Right renal cortex interstitium (tissue), 3 donors: ENCODE measurements around the gene CDH4. TPM values are rescaled to one million over a fixed set of nuclear protein-coding genes. Genes with fewer than 3 reads are reported as not detected.

ENCODE experiments used
- DNase-seq, 3 donors: peaks; one replicate each; pipeline ENCODE4 v3.0.0-alpha.2; 2013; ENCODE audit warnings: low read depth in 3 of 3, low spot score in 2 of 3
- polyA plus RNA-seq, 3 donors: library from polyadenylated mRNA; unstranded; fragments of 120-200 nt; gene quantifications; one replicate each; pipeline ENCODE4 v1.2.1, GENCODE V29; 2013; ENCODE audit not compliant: insufficient read length in 3 of 3

The CDH4 gene
- polyA plus RNA-seq, 3 donors = 5.8 to 6.8 (median 5.9) TPM

DNA sequence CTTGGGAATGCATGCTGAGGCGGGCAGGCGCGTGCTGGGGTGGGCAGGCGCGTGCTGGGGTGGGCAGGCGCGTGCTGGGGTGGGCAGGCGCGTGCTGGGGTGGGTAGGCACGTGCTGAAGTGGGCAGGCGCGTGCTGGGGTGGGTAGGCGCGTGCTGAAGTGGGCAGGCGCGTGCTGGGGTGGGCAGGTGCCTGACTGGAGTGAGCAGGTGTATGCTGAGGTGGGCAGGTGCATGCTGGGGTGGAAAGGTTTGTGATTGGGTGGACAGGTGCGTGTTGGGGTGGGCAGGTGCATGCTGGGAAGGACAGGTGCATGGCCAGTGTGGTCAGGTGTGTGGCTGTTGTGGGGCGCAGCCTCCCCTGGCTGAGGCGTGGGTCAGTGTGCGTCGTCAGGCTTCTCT lies 404.1 kb downstream of the CDH4 start:
- no peak for DNase-seq

DNA sequence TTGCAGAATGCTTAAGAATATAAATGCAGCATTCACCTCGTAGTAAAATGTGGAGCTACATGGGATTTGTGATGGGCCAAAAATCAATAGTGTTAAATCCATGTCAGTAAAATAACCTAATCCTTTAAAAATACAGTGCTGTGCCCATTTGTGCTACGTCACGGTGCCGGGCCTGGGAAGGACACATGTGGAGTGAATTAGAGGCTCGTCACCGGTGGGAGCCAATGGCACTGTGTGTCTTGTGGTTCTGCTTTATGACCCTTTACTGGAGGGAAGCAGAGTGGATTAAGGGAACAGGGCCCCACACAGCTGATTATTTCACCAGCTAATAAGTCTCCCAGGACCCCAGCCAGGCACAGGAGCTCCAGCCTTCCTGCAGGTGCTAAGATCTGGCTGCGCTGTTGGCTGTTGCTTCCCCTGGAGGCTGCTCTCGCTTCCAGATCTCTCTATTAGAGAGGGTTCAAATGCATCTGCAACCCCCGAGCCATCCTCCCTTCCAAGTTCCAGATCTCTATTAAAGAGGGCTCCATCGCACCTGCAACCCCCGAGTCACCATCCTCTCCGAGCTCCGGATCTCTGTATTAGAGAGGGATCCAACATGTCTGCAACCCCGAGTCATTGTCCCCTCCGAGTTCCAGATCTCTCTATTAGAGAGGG lies 405.8 kb downstream of the CDH4 start:
- DNase-seq = no peak

DNA sequence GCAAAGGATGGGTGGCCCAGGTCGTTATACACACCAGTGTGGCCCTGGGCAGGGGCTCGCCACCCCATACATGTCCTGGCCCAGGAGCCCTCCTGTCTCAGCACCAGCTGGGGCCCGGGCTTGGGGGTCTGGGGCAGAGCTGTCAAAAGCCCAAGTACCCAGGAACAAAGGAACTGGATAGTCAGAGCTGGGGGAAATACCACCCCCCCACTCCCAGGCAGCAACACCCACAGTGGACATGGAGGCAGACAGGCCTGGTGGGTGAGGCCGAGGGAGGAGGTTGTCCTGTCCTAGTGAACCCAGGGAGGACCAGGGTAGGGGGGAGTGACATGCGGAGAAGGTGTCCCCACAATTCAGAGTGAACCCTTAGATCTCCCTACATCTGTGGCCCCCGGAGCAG lies 406.5 kb downstream of the CDH4 start:
- DNase-seq = no peak

DNA sequence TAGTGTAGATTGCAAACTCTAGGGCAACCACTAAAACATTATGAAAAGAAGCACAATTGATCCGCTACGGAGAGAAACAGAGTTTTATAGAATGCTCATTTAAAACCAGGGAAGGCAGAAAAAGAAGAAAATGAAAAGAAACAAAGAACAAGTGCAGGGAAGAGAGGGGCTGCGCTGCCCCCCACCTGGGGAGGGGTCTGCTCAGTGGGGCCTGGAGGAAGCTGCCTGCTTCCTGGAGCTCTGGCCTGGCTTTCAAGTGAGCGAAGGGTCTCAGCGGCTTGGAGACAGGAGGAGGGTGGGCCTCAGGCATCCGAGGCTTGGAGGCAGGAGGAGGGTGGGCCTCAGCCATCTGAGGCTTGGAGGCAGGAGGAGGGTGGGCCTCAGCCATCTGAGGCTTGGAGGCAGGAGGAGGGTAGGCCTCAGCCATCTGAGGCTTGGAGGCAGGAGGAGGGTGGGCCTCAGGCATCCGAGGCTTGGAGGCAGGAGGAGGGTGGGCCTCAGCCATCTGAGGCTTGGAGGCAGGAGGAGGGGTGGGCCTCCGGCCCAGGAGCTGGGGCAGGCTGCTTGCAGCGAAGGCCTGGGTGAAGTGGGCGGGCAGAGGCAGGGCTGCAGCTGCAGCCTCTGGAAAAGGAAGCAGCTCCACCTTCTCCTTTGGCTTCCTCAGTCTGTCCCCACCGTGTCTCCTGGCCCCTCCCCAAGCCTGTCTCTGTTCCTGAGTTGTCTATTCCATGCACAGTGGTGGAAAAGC lies 407.4 kb downstream of the CDH4 start:
- DNase-seq = no peak

DNA sequence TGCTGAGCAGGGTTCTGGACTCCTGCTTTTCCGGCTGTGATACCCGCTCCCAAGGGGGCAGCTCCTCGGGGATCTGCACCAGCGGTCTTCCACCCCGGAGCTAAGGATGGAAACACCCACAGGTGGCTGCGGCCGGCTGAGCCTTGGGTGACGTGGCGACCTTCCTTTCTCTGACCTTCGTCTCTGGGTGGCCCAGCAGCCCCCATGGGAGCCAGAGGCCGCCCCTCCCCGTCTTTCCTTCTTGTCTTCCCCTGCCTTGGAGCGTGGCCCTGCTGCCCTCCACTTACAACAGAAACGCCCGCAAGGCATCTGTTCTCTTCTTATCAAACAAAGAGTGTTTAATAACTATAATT lies 407.9 kb downstream of the CDH4 start:
- DNase-seq = no peak

DNA sequence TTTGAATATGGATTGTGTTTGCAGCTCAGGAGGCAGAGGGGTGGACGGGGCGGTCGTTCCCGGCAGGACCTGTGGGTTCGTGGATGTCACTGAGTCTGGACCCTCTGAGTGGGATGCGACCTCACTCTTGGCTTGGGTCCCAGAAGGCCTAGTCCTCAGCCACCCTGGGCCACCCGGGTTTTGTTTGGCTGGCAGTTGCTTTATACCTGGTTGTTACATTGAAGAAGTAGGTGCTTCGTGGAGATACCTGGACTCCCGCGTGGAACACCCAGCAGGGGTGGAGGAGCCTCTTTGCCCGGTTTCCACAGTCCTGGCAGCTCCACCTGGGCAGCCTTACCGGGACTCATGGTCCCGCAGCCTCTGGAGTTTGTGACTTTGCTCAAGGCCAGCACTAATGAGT lies 408.5 kb downstream of the CDH4 start:
- no peak for DNase-seq

DNA sequence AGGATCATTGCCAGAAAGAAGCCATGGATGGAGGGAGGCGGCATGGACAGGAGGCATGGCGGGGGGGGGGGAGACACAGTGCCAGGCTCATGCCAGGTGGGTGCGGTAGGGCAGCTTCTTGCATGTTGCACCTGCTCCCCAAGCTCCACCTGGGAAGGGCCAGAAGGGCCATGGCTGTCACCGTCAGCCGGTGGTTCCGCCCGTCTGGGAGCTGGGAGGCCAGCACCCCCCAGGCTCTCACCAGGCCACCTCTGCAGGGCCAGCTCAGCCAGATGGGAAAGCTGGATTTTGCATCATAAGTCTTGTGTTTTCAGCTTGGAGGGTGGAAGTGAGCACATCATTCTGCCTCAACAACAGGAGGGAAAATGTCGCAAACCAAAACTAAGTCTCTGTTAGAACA lies 409.0 kb downstream of the CDH4 start:
- DNase-seq = no peak

DNA sequence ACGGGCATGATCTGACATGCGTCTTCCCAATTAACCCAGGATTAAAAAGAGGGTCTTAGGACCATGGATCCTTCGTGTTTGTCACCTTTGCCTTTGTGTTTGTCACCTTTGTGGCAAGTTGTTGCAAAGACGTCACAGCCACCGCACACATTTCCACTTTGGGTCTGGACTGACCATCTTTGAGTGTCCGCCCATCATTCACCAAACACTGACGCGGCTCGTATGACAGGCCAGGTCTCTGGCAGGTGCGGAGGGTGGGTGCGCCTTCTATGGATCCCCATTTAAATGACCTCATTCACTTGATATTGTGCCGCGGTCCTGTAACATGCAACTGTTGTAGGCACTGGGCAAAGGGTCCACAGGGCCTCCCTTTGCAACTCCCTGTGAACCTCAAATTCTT lies 409.5 kb downstream of the CDH4 start:
- no peak for DNase-seq

DNA sequence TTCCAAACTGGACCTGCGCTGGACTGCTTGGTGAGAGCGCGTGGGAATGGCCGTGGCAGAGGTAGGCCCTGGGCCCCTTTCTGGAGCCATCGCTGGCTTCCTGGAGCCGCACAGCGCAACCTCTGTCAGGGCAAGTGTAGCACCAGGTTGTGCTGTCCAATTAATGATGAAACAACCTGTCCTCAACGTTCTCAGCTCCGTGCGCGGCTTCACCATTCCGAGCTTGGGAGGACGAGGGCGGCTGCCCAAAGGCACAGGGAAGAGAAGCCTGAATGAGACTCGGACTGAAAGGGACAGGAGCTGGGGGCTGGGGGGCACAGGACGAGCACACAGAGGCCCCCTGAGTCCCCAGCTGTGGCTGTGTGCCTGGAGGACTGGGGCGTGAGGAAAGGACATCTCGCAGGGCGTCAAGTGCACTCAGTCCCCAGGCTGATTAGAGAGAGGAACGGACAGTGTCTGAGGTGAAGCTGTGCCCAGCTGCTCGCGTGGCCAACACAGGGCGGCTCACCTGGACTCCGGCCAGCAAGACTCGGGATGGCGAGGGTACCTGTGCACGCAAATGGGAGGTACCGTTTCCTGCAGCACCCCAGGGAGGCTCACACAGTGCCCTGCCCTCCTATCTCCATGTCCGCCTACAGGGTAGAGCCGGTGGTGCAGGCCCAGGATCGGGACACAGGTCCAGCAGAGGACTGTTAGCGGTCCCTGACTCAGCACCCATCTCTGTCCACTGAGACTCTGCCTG lies 410.3 kb downstream of the CDH4 start:
- DNase-seq = no peak

DNA sequence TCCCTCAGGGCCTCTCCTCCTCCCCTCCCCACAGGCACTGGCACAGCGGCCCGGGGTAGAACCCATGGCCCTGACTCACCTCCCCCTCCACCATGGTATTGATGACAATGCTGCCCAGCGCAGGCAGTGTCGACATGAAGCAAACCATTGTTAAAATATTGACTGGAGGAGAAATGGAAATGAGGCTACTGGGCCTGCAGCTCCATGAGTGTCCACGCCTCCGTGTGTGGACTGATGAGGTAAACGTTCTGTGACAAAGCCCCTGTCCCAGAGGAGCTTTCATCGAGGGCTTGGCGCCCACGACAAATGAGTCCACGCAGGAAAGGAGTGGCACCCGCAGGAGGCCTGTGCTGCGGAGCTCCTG lies 410.9 kb downstream of the CDH4 start:
- DNase-seq = no peak

DNA sequence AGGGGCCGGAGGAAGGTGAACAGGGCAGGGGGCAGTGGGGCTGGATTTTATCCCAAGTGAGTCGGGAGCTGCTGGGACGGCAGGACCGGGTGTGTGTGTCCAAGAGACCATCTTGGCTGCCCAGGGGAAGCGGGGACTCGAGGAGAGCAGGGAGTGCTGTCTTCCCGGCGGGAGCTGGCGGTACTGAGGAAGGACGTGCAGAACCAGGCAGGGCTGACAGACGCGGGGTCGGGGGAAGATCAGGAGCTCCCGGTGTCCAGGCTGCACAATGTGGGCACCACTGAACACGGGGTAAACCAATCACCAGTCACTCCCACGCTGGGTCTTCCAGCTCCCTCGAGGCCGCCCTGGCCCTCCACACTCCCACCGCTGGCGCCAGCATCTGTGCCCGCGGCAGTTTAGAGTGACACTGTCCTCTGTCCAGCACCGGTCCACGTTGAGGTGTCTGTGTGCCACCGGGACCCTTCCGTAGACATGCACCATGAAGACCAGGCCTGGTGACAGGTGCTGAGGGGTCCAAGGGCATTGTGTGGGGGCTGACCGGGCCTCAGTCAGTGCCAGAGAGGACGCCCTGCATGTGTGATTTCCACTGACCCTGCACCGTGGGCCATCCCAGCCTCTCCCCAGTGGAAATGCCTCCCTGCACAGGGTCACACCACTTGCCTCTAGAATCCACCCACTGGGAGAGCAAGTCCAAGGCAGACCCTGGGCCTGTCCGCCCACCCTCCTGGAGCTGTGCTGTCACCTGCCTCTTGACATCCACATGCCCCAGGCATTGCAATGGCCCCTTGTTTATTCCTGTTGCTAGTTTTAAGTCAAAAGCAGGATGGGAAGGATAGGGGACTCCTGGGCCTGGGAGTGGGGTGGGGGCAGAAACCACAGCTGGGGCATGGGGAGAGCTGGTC lies 411.7 kb downstream of the CDH4 start:
- DNase-seq = no peak

DNA sequence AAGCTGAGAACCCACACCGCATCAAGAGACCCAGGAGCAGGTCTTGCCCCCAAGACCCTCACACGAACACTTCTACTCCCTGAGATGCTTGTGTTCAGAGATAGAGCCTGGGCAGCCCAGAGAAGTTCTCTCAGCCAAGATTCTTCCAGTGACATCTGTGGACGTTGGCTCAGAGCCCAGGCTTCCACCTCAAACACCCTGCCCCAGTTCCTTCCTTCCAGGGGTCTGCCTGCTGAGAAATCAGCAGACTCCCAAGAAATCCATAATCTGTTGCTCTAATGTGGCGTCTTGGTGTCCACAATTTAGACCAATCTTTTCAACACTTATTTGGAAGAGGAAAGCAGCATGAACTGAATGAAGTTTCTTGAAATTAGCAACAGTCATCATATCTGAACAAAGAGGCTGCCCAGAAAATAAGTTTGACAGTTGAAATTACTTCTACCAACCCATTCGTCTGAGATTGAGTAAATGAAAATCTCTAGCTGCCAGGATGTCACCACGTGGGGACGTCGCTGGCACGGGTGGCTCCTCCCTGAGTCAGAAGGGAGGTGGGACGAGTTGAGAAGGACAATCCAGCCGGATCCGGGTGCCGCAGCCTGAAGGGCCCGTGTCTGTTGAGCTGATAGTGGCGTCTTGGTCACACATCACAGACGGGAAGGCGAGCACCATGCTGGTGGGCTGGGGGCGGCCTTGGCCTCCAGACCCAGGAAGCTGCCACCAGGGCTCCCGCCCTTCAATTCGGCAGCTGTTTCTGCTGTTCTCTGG lies 412.7 kb downstream of the CDH4 start:
- no peak for DNase-seq

DNA sequence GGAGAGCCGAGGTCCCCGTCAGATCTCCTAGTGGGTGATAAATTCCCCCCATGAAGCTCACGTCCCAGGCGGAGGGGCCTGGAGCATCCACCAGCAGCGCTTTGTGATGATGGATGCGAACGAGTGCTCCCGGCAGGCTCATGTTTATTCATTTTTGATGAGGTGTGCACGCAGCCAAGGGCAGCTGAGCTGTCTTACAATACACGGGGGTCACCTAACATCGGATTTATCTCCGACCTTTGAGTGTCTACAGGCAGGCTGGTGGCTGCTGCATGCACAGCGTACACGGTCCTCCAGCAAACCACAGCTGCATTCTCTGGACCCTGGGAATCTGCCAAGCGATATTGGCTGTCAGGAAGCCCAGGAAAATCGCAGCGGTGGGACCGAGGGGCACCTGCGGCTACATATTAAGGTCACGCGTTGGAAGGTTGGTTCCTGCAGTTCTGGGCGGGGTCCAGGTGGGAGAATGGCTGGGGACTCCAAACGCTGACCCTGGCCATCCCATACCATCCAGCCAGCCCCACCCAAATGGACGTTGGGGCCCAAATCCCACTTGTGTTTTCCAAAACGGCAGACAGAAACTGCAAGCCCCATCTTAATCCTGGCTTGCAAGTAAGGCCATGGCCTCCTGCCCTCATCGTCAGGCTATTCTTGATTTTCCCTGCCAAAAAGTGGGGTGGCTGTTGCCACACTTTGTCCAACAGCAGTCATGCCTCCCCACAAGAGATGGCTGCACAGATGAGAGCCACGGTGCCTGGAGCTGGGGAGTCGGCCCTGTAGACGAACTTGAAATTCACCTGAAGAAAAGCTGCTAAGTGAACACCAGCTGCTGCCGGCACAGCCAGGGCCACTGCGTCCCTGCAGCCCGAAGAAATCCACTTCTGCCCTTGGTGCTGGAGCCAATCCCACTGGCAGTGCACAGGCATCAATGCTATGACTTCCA lies 413.7 kb downstream of the CDH4 start:
- no peak for DNase-seq

DNA sequence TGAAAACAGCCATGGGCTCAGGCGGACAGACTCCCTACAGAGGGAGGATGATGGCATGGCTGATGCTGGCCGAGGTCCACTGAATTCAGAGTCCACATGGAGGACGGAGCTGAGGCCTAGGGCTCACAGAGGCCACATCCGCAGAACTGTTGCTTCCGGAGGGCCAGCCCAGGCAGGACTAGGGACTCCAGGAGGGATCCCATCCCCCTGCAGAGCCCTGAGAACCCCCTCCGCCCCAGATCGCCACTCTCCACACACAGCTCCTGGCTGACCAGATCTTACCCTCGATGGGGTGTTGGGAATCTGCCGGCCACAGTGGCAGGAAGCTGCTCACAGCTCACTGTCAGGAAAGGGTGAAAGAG lies 414.4 kb downstream of the CDH4 start:
- no peak for DNase-seq

DNA sequence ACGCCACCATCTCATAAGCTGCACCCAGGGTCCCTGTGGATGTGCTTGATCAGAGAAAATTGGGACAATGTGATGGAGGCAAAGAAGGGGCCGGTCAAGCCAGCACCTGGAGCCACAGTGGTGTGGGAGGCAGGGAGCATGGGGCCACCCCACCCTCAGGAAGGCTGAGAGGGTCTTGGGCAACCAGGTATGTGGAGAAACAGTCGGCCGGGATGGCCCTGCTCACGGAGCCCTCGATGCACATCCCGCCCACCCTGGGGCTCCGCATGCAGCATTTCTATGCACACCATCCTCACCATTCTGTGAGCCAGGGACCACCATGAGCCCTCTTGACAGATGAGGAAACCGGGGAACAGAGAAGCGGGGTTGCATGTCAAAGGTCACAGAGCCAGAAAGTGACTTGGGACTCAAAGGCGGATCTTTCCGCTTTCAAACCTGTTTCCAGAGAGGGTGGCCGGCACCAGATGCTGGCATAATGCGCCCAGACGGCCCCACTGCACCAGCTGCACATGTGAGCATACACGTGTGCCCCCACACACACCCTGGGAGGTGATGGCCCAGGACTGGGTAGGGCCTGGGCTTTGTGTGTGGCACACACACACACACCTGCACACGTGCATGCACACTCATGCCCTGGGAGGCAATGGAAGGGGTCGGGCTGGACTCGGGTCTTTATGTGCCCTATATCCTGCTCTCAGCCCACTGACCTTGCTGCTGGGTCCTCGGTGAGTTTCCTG lies 415.2 kb downstream of the CDH4 start:
- no peak for DNase-seq

DNA sequence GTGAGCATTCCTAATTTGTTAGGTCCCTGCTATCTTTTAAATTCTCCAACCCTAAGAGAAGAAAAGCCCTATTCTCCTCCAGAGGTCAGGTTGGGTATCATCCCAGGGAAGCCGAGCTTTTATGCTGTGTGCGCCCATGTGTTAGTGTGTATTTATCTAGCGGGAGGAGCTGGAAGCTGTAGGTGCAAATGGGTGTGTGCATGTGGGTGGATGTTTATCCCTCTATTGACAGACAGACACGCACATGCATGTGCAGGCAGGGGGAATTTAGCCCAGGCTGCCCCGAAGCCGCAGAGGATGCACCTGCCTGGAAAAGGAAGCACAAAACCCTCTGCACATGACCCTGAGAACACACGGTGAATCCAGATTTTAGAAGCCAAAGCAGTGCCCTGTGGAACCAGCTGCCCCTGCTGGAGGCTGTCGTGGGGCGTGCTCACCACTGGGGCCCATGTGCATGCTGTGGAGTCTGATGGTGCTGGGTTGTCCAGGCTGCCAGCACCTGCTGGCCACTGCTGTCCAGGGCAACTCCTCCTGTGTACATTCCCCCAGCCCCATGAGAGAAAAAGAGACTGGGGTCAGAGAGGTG lies 416.1 kb downstream of the CDH4 start:
- no peak for DNase-seq

DNA sequence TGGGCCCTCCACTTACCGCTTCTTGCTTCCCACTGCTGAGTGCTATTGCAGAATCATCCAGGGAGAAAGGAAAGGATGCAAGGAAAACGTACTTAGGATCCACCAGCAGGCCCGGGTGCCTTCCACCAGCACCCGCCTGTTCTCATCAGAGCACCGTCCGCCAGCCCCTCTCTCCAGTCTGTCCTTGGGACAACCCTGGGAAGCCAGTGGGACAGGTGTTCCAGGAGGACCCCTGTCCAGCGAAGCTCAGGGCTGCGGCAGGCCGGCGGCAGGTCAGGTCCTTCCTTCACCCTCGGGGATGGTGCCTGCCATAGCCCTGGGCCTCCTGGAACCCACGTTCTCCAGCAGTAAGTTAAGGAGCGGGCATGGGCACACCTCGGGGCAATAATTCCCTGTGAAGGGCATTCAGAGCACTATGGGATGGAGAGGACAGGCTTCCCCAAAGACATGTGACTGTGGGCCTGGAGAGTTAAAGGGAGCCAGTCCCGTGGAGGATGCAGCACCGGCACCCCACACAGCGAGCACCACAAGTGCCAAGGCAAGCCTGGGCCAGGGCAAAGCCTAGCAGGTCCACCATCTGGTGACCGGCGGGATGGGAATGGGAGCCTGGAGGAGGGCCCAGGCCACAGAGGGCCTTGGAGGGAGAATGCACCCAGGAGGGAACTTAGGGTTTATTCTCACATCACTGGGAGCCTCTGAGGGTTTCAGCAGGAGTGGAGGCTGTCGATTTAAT lies 416.9 kb downstream of the CDH4 start:
- DNase-seq = no peak

DNA sequence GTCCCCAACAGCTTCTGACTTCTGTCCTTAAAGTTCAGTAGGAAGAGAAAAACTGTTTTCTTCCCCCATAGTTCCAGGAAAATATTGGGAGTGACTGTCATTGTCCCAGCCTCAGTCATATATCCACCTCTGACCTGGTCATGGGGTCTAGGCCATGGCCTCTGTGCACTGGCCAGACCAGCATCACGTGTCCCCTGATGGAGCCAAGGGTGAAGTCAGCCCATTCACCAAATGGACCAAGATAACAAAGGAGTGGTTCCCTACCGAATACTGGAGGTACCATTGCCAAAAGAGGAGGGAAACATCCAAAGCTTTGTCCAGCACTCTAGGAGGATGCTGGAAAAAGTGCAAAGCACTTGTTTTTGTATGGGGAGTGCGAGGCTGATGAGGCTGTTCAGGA lies 418.2 kb downstream of the CDH4 start:
- DNase-seq = no peak
